Measurements from ENCODE around the gene ERCC6L. TPM values are rescaled to one million over a fixed set of nuclear protein-coding genes. Genes with fewer than 3 reads are reported as not detected.

Gene ERCC6L
- total and polyA plus RNA-seq, 10 of the 15 experiments (the other 5 are each of a cell fraction or from before 2014, with no cell fraction given) = 4.7 to 13.1 (median 7.7) TPM

DNA sequence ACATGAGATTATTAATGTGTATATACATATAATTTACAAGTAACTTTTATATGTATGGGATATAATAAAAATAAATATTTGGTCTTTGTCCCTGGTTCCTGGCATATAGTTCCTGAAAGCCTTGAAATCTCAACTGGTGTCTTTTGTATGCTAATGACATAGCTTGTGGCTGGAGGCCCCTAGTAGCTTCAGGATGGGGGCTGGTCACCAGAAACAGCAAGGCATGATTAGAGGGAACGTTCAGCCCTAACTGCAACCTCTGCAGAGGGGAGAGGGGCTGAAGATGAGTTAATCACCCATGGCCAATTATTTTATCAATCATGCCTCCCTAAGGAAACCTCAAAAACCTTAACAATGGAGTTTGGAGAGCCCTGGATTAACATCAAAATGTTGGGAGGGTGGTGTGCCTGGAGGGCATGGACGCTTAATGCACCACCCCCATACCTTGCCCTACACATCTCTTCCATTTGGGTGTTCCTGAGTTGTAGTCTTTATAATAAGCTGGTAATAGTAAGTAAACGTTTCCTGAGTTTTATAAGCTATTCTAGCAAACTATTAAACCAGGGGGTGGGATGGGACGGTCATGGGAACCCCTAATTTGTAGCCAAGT is 35.9 kb downstream of the ERCC6L start (continued):
- TF ChIP-seq RFX5 (IDR thresholded peaks at IDR 0.05; ENCODE audit: low read depth, low read length) (no peak), PBX3 (IDR thresholded peaks at IDR 0.05; ENCODE audit: insufficient replicate concordance, low read depth, low read length) (no peak), TCF12 (IDR thresholded peaks at IDR 0.05; ENCODE audit: low read depth, low read length) (no peak), HCFC1 (IDR thresholded peaks at IDR 0.05; ENCODE audit: low read length) (no peak), SMC3 (IDR thresholded peaks at IDR 0.05; ENCODE audit: borderline replicate concordance, low read length) (no peak), RELA (IDR thresholded peaks at IDR 0.05; ENCODE audit: borderline replicate concordance, partially characterized antibody) (no peak), KLF5 (IDR thresholded peaks at IDR 0.05; ENCODE audit: partially characterized antibody) (no peak)

- ATAC-seq = no peak
- H2AFZ ChIP-seq (ENCODE audit: control insufficient read depth, low read depth, low read length) = no peak overlapping the region
- ChIA-PET SMC1A (ENCODE audit: uncharacterized antibody, unreplicated experiment) (no interaction called here), CTCF (interaction anchor here (0.5 kb wide), 1 partner anchor 45 kb away, joined by 3 read pairs; no protein-coding TSS in a partner anchor), POLR2A (no interaction called here), RAD21 (ENCODE audit: unreplicated experiment) (no interaction called here)
- DNase-seq (ENCODE audit: low read depth, low spot score) = no peak
- H4K20me1 ChIP-seq (ENCODE audit: control insufficient read depth, insufficient read depth) = no peaks in the 10 kb centered on the region
- no peaks in the 10 kb centered on the region for H3K79me2 ChIP-seq (ENCODE audit: control insufficient read depth, insufficient read depth, low read length)
- H3K27ac ChIP-seq (ENCODE audit: control insufficient read depth, insufficient read depth) = no peak overlapping the region
- no peak overlapping the region for H3K4me2 ChIP-seq (ENCODE audit: control insufficient read depth, insufficient read depth)
- no peaks in the 10 kb centered on the region for H3K9me3 ChIP-seq (replicated peaks; ENCODE audit: control insufficient read depth, insufficient read depth, low read length)
- no TSS peak for BruUV-seq (replicated peaks)
- H3K4me3 ChIP-seq = no peak overlapping the region
- intact Hi-C loops (cut with micrococcal nuclease; ENCODE audit: unreplicated experiment) (no loop called here), in situ Hi-C loops (cut with MboI) (no loop called here)
- peaks cover 0 to 2% of the 10 kb centered on the region in 2 experiments; a peak in 1 of 4 replicates for H3K36me3 ChIP-seq (ENCODE audit: control insufficient read depth in 2 of 2, insufficient read depth in 2 of 2, low read length in 1 of 2)
- 81% methylated on average over 7 of the region's 7 CpGs for WGBS (ENCODE audit: insufficient coverage, insufficient replicate concordance, low lambda C conversion rate, missing lambda C conversion rate)
- H3K9ac ChIP-seq (ENCODE audit: control insufficient read depth, insufficient read depth, low read length) = no peak overlapping the region
- H3K4me1 ChIP-seq (ENCODE audit: control insufficient read depth, insufficient read depth, low read length) = no peaks in the 10 kb centered on the region
- H3K27me3 ChIP-seq (replicated peaks in 1 of 2; ENCODE audit: control insufficient read depth in 2 of 2, insufficient read depth in 2 of 2, low read length in 1 of 2) = no peaks in the 10 kb centered on the region
- no peak for FAIRE-seq
- TF ChIP-seq DPF2 (IDR thresholded peaks at IDR 0.05) (no peak), MEF2A (IDR thresholded peaks at IDR 0.05; ENCODE audit: insufficient read depth, low read depth, low read length) (no peak)
- TF ChIP-seq, protein P1, sequence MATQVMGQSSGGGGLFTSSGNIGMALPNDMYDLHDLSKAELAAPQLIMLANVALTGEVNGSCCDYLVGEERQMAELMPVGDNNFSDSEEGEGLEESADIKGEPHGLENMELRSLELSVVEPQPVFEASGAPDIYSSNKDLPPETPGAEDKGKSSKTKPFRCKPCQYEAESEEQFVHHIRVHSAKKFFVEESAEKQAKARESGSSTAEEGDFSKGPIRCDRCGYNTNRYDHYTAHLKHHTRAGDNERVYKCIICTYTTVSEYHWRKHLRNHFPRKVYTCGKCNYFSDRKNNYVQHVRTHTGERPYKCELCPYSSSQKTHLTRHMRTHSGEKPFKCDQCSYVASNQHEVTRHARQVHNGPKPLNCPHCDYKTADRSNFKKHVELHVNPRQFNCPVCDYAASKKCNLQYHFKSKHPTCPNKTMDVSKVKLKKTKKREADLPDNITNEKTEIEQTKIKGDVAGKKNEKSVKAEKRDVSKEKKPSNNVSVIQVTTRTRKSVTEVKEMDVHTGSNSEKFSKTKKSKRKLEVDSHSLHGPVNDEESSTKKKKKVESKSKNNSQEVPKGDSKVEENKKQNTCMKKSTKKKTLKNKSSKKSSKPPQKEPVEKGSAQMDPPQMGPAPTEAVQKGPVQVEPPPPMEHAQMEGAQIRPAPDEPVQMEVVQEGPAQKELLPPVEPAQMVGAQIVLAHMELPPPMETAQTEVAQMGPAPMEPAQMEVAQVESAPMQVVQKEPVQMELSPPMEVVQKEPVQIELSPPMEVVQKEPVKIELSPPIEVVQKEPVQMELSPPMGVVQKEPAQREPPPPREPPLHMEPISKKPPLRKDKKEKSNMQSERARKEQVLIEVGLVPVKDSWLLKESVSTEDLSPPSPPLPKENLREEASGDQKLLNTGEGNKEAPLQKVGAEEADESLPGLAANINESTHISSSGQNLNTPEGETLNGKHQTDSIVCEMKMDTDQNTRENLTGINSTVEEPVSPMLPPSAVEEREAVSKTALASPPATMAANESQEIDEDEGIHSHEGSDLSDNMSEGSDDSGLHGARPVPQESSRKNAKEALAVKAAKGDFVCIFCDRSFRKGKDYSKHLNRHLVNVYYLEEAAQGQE (IDR thresholded peaks at IDR 0.05; ENCODE audit: low read depth, low read length) = no peak
- TF ChIP-seq, protein P2, sequence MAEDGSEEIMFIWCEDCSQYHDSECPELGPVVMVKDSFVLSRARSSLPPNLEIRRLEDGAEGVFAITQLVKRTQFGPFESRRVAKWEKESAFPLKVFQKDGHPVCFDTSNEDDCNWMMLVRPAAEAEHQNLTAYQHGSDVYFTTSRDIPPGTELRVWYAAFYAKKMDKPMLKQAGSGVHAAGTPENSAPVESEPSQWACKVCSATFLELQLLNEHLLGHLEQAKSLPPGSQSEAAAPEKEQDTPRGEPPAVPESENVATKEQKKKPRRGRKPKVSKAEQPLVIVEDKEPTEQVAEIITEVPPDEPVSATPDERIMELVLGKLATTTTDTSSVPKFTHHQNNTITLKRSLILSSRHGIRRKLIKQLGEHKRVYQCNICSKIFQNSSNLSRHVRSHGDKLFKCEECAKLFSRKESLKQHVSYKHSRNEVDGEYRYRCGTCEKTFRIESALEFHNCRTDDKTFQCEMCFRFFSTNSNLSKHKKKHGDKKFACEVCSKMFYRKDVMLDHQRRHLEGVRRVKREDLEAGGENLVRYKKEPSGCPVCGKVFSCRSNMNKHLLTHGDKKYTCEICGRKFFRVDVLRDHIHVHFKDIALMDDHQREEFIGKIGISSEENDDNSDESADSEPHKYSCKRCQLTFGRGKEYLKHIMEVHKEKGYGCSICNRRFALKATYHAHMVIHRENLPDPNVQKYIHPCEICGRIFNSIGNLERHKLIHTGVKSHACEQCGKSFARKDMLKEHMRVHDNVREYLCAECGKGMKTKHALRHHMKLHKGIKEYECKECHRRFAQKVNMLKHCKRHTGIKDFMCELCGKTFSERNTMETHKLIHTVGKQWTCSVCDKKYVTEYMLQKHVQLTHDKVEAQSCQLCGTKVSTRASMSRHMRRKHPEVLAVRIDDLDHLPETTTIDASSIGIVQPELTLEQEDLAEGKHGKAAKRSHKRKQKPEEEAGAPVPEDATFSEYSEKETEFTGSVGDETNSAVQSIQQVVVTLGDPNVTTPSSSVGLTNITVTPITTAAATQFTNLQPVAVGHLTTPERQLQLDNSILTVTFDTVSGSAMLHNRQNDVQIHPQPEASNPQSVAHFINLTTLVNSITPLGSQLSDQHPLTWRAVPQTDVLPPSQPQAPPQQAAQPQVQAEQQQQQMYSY (CRISPR knock-in tag; IDR thresholded peaks at IDR 0.05) = no peak
Observed at GRCh38 chrX:72201836-72202536, 36.8 kb downstream of the ERCC6L start.
